Fibroblast of the conjunctiva (primary cell): ENCODE measurements around the gene DPYSL4.

ENCODE experiments used
- DNase-seq: peaks from one replicate; pipeline ENCODE4 v3.0.0-alpha.2; 2010; ENCODE audit warnings: low read depth

DPYSL4 gene

GRCh38 chr10:132196178-132197113 is 9.7 kb downstream of the DPYSL4 start:
- DNase-seq, result no peak

- no peak for DNase-seq
Measured at GRCh38 chr10:132197271-132198067, 10.7 kb downstream of the DPYSL4 start.

- DNase-seq, result no peak
Measured at GRCh38 chr10:132198068-132198370, 11.3 kb downstream of the DPYSL4 start.

GRCh38 chr10:132198381-132199181 is 11.8 kb downstream of the DPYSL4 start:
- no peak for DNase-seq

GRCh38 chr10:132199268-132199853 is 12.6 kb downstream of the DPYSL4 start:
- no peak for DNase-seq

GRCh38 chr10:132199854-132200311 is 13.1 kb downstream of the DPYSL4 start:
- no peak for DNase-seq

- no peak for DNase-seq
Measured at GRCh38 chr10:132200344-132201110, 13.8 kb downstream of the DPYSL4 start.

GRCh38 chr10:132201111-132201969 is 14.6 kb downstream of the DPYSL4 start:
- DNase-seq, result no peak

GRCh38 chr10:132202070-132202970 is 15.6 kb downstream of the DPYSL4 start:
- DNase-seq, result no peak

GRCh38 chr10:132203256-132204077 is 16.7 kb downstream of the DPYSL4 start:
- no peak for DNase-seq

GRCh38 chr10:132204078-132204780 is 17.5 kb downstream of the DPYSL4 start:
- no peak for DNase-seq

- no peak for DNase-seq
Measured at GRCh38 chr10:132204781-132205473, 18.2 kb downstream of the DPYSL4 start.

GRCh38 chr10:132205650-132206376 is 19.1 kb downstream of the DPYSL4 start:
- DNase-seq, result no peak

GRCh38 chr10:132206377-132206745 is 19.6 kb downstream of the DPYSL4 start:
- DNase-seq, result no peak

GRCh38 chr10:132206806-132207535 is 20.2 kb downstream of the DPYSL4 start:
- no peak for DNase-seq
